WERI-Rb-1 (cell line): ENCODE data around the gene CACNA1H.
"Not testable (repeated sequence)": the region's sequence is repeated elsewhere in the genome, so short reads cannot be mapped to it uniquely, and the experiment has no call there.

Source experiments
- DNase-seq: peaks from one replicate; pipeline ENCODE4 v3.0.0-alpha.2; 2020
- H3K27ac ChIP-seq: fragments of 250-450 bp; sonication (Bioruptor Pico); 2 replicates; pipeline ENCODE4 v1.5.1; 2020; ENCODE audit warnings: mild to moderate bottlenecking, moderate library complexity
- H3K27me3 ChIP-seq: fragments of 250-450 bp; sonication (Bioruptor Pico); 2 replicates; pipeline ENCODE4 v1.5.1; 2021; ENCODE audit warnings: mild to moderate bottlenecking, low read depth, moderate library complexity; ENCODE audit not compliant: insufficient read depth, severe bottlenecking
- H3K36me3 ChIP-seq: fragments of 250-450 bp; sonication (Bioruptor Pico); 2 replicates; pipeline ENCODE4 v1.5.1; 2020; ENCODE audit warnings: mild to moderate bottlenecking, moderate library complexity
- H3K4me3 ChIP-seq: 2 replicates; pipeline ENCODE4 v1.5.1; 2011; ENCODE audit warnings: low read depth, mild to moderate bottlenecking, control low read depth, low read length
- H3K9me3 ChIP-seq: fragments of 250-450 bp; sonication (Bioruptor Pico); 2 replicates; pipeline ENCODE4 v1.5.1; 2021; ENCODE audit warnings: mild to moderate bottlenecking, moderate library complexity; ENCODE audit not compliant: severe bottlenecking
- CTCF ChIP-seq: IDR thresholded peaks from 2 replicates; pipeline ENCODE4 v1.5.1; 2011; ENCODE audit warnings: low read depth, mild to moderate bottlenecking, control low read depth, inconsistent platforms, low read length

Gene CACNA1H

DNA sequence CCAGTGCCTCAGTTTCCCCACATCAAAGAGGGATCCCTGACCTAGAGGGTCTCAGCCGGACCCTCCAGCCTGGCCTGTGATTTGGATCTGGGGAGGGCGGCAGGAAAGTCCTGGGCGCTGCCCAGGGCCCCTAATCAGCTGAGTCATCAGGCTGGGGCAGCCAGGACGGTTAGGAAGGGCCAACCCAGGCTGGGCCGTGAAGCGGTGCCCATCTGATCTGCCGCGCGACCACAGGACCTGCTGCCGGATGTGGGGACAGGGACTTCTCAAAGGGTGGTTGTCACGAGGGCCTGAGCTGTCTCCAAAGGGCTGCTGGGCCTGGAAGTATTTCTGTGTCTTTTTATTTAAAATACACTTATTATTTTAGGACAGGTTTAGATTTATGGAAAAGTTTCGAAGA, 92.0 kb downstream of the CACNA1H start:
- Histone ChIP-seq H3K27ac (no peak overlapping the region), H3K36me3 (no peaks in the 10 kb centered on the region), H3K27me3 (no peaks in the 10 kb centered on the region), H3K4me3 (no peak overlapping the region), H3K9me3 (no peaks in the 10 kb centered on the region)
- DNase-seq = peak; percentile 5
- no peak for TF ChIP-seq CTCF

DNA sequence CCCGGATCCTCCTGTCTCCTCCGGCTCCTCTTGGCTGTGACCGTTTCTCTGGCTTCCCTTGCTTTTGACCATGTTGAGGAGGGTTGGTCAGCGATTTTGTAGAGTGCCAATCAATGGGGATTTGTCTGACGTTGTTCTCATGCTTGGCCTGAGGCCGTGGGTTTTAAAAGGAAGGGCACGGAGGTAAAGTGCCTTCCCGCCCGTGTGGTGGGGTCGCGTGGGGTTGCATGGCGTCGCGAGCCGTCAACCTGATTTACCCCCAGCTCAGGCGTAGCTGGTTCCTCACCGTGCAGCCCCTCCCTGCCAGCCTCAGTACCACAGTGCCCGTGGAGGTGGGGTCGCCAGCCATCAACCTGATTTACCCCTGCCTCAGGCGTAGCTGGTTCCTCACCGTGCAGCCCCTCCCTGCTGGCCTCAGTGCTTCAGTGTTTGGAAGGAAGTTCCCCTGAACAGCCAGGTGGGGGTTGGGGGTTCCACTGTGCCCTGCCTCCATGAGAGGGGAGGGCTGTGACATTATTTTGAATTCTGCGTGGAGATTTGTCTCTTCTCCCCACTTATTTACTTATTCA, 92.6 kb downstream of the CACNA1H start:
- Histone ChIP-seq H3K27me3 (no peaks in the 10 kb centered on the region), H3K27ac (no peak overlapping the region), H3K36me3 (no peaks in the 10 kb centered on the region), H3K4me3 (no peak overlapping the region; the same call in 1 of the 2 replicates), H3K9me3 (no peaks in the 10 kb centered on the region)
- TF ChIP-seq CTCF = no peak
- peak; percentile 49 for DNase-seq

GRCh38 chr16:1247903-1248537, 95.1 kb downstream of the CACNA1H start:
- not testable (repeated sequence) for H3K9me3 ChIP-seq, H3K36me3 ChIP-seq, DNase-seq, H3K4me3 ChIP-seq, H3K27ac ChIP-seq, H3K27me3 ChIP-seq

- H3K4me3 ChIP-seq, H3K27ac ChIP-seq, H3K9me3 ChIP-seq, H3K27me3 ChIP-seq, H3K36me3 ChIP-seq: not testable (repeated sequence)
- DNase-seq = peak; percentile 3
These were observed 96.3 kb downstream of the CACNA1H start for GRCh38 chr16:1249031-1249755.

- H3K9me3 ChIP-seq, H3K36me3 ChIP-seq, H3K27me3 ChIP-seq, H3K4me3 ChIP-seq, DNase-seq, H3K27ac ChIP-seq: not testable (repeated sequence)
These were observed 100.9 kb downstream of the CACNA1H start for GRCh38 chr16:1253701-1254364.

DNA sequence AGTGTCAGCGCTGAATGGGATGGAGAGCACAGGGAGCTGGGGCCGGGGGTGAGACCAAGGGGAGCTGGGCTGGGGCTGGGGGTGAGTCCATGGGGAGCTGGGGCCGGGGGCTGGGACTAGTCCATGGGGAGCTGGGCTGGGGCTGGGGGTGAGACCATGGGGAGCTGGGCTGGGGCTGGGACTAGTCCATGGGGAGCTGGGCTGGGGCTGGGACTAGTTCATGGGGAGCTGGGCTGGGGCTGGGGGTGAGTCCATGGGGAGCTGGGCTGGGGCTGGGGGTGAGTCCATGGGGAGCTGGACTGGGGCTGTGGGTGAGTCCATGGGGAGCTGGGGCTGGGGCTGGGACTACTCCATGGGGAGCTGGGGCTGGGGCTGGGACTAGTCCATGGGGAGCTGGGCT, 101.9 kb downstream of the CACNA1H start:
- not testable (repeated sequence) for H3K27ac ChIP-seq, H3K36me3 ChIP-seq
- DNase-seq = peak; percentile 7

GRCh38 chr16:1255276-1256122, 102.6 kb downstream of the CACNA1H start, which contains the start of gene TPSD1:
TPSD1 (plus strand) TSS chr16:1256069; CDS start chr16:1256281, 212 bp downstream.
- DNase-seq, H3K27me3 ChIP-seq, H3K9me3 ChIP-seq, H3K4me3 ChIP-seq, H3K36me3 ChIP-seq, H3K27ac ChIP-seq: not testable (repeated sequence)

More for the DNA sequence above, 101.9 kb downstream of the CACNA1H start:
- not testable (repeated sequence) for H3K27me3 ChIP-seq, H3K9me3 ChIP-seq, H3K4me3 ChIP-seq

DNA sequence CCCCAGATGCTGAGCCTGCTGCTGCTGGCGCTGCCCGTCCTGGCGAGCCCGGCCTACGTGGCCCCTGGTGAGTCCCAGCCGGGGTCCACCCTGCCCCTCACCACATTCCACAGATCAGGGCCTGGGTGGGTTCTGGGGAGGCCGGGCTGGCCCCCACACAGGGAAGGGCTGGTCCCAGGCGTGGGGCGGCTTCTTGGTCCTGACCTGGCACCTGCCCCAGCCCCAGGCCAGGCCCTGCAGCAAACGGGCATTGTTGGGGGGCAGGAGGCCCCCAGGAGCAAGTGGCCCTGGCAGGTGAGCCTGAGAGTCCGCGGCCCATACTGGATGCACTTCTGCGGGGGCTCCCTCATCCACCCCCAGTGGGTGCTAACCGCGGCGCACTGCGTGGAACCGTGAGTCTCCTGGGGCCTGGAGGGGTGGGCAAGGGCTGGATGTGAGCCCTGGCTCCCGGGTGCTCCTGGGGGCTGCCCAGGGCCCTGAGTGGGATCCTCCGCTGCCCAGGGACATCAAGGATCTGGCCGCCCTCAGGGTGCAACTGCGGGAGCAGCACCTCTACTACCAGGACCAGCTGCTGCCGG, 103.5 kb downstream of the CACNA1H start:
- H3K4me3 ChIP-seq, H3K9me3 ChIP-seq, DNase-seq, H3K27ac ChIP-seq, H3K27me3 ChIP-seq, H3K36me3 ChIP-seq: not testable (repeated sequence)
